ENCODE measurements around the gene CCDC73.
A peak's percentile ranks its signal among the peaks of the same experiment; 100 is the strongest.
"Not testable (repeated sequence)": the region's sequence is repeated elsewhere in the genome, so short reads cannot be mapped to it uniquely, and the experiment has no call there.

Gene CCDC73

DNA sequence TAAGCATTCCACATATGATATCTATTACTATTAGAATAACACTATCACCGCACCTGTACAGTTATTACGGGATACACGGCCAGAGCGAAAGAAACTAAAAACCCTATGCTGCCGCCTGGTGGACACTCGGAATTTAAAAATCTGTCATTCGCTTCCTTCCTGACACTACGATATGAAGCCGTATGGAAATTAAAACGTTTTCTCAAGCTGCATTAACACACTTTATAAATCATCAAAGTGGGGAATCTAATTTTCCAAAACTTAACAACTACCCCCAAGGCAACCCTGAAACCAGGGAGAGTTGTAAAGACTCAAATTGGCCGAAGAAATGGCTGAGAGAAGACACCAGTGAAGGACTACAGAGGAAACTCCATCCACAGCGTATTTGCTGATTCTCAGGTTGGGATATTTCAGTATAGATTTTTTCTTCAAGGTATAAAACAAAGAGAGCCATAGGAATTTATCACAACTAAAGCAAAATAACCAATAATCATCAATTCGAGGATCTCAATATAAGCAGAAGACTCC, 1.4 kb downstream of the CCDC73 start:
- DNase-seq: peak; percentile 45

- no peak for DNase-seq
Measured at GRCh38 chr11:32792111-32792947, 2.1 kb downstream of the CCDC73 start.

- no peak for DNase-seq
Measured at GRCh38 chr11:32790916-32791315, 3.5 kb downstream of the CCDC73 start.

DNA sequence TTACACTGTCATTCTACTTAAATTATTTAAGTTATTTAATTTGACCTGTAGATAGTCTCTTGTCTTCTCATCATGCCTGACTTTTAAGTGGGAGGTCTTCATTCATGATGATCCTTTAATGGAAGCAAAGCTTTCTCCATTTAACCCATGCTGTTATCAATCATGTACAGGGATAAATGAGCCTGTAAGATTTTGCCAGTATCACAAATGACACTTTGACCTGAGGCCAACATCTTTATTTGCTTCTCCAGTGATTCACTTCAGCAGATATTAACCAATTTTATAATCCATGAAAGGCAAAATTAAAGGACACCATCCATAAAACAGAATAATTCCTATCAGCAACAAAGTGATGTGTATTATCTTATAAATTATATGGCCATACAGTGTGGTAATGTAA, 7.7 kb downstream of the CCDC73 start:
- no peak for DNase-seq

DNA sequence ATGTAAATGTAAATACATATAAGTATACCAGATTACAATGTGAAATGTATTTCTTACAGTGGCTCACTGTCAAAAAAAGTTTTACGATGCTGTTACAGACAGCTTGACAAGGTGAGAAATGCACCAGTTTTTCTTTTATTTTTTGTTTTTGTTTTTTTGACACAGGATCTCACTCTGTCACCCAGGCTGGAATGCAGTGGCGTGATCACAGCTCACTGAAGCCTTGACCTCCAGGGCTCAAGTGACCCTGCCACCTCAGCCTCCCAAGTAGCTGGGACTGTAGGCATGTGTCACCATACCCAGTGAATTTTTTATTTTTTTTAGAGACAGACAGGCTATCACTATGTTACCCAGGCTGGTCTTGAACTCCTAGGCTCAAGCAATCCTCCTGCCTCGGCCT, 9.2 kb downstream of the CCDC73 start:
- no peak for DNase-seq

DNA sequence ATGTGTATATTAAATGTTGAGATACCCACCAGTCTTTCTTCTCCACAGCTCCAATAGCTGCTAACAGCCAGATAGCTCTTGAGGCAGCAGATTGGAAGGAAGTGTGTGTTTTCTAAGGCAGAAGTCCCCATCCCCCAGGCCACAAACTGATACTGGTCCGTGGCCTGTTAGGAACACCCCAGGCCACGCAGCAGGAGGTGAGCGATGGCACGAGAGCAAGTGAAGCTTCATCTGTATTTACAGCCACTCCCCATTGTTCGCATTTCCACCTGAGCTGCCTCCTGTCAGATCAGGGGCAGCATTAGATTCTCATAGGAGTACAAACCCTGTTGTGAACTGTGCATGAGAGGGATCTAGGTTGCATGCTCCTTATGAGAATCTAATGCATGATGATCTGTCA, 12.7 kb downstream of the CCDC73 start:
- no peak for DNase-seq

GRCh38 chr11:32780839-32781238, 13.6 kb downstream of the CCDC73 start:
- not testable (repeated sequence) for DNase-seq

DNA sequence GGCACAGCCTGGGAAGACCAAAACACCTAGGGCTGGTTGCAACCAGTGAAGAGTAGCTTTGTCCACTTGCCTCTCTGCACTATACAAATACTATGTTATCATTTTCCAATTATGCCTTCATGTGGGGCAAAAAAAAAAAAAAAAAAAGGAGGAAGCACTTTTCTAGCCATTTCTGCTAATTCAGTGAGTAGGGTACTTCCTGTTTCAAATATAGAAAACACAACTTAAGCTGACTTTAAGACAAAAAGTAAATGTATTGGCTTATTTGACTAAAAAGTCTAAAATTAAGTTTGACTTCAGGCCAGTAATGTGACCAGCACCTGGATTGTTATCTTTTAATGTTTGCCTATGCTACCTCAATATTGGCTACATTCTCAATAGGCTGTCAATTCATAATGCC, 15.3 kb downstream of the CCDC73 start:
- DNase-seq: no peak

- no peak for DNase-seq
Measured at GRCh38 chr11:32775908-32776307, 18.6 kb downstream of the CCDC73 start.

DNA sequence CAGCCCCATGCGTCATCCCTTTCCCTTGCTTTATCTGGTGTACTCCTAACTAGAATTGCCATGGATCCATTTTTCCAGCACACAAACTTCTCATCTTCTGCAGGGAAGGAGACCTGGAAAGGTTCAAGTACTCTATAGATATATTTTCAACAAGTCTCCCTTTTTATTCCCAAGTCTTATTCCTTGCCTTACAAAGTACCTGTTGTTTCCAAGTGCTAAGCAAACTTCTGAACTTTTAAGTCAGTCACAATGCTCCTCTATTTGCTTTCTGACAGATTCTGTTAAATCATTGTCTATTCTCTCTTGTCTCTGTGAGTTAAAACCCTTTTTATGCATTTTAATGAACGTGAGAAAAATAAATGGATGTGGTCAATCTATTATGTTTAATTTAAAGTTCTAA, 20.4 kb downstream of the CCDC73 start:
- DNase-seq: no peak

GRCh38 chr11:32772731-32773130, 21.7 kb downstream of the CCDC73 start:
- DNase-seq: no peak

DNA sequence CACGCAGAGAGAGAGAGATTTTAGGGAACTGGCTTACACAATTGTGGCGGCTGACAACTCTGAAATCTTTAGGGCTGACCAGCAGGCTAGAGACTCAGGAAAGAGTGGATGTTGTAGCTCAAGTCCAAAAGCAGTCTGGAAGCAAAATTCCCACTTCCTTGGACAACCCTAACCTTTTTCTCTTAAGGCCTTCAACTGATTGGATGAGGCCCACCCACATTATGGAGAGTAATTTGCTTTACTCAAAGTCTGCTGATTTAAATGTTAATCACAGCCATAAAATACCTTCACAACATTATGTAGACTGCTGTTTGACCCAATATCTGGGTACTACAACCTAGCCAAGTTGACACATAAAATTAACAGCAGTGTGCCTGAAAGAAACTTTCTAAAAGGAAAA, 32.7 kb downstream of the CCDC73 start:
- not testable (repeated sequence) for DNase-seq

GRCh38 chr11:32758291-32758690, 36.2 kb downstream of the CCDC73 start:
- DNase-seq: no peak

DNA sequence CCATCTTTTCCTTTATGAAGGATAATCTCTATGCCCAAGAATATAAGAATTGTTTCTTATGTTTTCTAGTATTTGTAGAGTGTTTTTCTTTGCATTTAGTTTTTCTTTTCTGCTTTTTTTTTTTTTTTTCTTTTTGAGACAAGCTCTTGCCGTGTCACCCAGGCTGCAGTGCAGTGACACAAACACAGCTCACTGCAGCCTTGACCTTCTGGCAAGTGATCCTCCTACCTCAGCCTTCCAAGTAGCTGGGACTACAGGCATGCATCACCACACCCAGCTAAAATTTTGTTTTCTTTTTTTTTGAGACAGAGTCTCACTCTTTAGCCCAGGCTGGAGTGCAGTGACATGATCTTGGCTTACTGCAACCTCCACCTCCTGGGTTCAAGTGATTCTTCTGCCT, 41.3 kb downstream of the CCDC73 start:
- not testable (repeated sequence) for DNase-seq

DNA sequence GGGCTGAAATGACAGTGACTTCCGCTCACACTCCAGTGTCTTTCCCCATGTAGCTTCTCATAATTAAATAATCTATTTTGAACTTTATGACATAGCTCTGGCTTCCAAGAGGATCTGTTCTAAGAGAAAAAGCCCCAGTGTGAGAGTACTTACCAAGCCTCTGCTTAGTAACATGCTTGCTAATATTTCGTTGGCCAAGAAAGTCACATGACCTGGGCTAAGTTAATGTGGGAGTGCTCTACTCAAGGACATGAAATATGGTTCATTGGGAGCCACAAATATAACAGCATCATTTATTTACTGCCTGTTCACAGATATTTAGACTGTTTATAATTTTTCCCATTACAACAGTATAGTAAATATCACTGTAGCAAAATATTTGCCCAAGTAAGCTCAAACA, 42.5 kb downstream of the CCDC73 start:
- no peak for DNase-seq

- DNase-seq: no peak
Measured at GRCh38 chr11:32751381-32751780, 43.1 kb downstream of the CCDC73 start.

- DNase-seq: no peak
Measured at GRCh38 chr11:32729976-32730375, 64.5 kb downstream of the CCDC73 start.

DNA sequence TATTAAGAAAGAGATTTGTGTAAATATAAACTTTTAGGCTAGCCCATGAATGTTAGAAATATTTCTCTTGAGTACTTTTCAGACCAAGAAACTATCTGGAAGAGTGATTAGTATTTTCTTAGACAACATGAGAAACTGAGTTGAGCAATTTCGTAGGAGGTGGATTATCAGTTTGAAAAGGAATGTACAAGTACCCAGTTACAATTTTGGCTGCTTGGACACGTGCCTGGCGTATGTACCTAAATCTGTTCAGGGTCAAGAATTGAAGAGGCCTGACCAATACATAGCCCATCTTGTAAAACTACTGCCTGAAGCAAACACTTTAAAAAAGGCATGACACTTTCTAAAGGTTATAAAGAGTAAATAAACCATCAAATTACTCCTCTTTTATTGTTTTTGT, 71.1 kb downstream of the CCDC73 start:
- DNase-seq: no peak

DNA sequence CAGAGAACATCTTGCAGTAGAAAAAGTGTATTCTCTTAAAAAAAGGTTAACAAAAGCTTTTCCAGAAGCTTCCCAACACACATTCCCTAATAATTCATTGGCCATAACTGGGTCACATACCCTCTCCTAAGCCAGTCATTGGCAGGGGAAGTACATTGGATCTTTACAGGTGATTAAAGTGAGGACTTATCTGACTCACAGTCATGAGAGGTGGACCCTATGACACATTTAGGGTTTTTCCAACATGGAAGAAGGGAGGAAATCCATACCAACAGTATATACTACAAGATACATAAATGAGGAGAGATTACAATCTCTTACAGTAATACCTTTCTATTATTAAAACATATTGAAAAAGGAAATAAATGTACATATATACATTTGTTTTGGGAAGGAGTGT, 72.2 kb downstream of the CCDC73 start:
- DNase-seq: no peak

DNA sequence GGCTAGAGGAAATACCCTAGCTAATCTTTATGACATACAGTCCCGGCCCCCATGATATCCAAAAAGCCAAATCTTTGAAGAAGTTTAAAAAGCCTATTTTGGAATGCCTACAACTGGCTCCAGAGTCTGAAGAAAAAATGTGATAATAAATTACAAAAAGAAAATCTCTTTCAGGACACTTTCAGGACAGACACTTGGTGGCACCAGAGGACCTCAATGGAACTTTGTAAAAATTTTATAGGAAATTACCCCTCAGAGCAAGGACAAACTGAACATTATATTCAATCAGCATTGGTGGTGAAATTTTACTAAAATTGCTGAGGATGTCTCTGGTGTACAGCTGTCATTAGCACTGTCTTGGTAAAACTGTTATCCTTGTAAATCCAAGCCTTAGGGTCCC, 81.0 kb downstream of the CCDC73 start:
- no peak for DNase-seq

- DNase-seq: not testable (repeated sequence)
Measured at GRCh38 chr11:32708978-32709377, 85.5 kb downstream of the CCDC73 start.

DNA sequence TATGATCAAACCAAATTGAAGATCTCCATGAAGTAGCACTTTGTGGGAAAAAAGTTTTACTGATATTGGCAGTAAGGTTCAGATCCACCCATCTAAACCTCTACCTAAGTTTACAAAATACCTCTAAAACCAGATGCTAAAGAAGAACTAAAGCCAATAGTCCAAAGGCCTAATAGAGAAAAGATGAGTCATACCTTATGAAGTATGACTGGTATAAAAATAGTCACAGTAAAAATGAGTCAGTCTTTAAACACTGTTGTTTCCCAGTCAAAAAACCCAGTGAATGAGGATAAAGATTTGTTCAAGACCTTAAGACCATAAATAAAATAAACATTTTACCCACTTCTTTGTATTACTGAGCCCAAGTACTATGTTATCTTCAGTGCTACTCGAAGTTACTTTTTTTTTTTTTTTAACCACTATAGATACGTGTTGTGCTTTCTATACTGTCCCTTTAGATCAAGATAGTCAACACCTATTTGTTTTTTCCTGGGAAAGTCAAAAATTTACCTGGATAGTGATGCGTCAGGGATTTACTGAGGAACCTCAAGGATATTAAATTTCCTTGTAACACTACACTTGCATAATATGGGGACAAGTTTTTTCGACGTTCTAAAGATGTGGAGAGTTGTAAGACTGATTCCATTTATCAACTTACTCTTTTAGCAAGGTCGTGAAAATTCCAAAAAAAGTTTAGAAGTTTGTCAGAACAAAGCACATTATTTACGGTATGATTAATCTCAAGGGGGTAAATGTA, 87.3 kb downstream of the CCDC73 start:
- DNase-seq: no peak

DNA sequence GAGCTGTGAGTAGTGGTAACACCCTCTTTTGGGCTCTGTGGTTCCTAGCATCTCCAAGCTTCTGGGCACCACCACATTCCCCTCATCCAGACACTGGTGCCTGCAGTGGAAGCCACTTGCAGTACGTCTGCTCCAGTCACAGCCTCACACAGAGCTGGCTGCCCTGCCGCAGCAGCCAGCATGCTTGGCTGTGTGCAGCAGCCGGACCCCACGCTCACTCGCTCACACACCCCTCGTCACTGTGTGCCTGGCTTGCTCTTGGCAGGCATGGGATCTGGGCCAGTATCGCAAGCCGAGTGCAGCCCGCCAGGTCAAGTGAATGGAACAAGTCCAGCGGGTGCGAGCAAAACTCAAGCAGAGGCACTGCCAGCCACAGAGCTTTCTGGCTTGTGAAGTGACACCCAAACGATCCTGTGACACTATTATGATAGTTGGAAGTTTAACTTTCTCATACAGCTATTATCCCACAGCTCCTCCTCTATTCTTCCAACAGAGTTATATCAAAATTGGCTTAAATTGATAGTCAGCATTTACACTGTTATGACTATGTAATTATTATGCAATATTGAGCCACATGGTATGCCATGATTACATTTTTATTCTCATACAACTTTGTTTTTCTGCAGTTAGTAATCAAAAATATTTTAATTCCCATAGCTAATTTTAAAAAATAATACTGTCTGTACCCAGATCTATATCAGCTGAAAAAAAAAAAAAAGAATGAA, 89.0 kb downstream of the CCDC73 start:
- DNase-seq: no peak

Data from femur (tissue), 1 donor.